ENCODE data around the gene TIMM44. TPM values are rescaled to one million over a fixed set of nuclear protein-coding genes. Genes with fewer than 3 reads are reported as not detected.

The TIMM44 gene
- polyA plus RNA-seq, 1 of the 3 experiments (the other 2 are of a cell fraction): 49.7 TPM

DNA sequence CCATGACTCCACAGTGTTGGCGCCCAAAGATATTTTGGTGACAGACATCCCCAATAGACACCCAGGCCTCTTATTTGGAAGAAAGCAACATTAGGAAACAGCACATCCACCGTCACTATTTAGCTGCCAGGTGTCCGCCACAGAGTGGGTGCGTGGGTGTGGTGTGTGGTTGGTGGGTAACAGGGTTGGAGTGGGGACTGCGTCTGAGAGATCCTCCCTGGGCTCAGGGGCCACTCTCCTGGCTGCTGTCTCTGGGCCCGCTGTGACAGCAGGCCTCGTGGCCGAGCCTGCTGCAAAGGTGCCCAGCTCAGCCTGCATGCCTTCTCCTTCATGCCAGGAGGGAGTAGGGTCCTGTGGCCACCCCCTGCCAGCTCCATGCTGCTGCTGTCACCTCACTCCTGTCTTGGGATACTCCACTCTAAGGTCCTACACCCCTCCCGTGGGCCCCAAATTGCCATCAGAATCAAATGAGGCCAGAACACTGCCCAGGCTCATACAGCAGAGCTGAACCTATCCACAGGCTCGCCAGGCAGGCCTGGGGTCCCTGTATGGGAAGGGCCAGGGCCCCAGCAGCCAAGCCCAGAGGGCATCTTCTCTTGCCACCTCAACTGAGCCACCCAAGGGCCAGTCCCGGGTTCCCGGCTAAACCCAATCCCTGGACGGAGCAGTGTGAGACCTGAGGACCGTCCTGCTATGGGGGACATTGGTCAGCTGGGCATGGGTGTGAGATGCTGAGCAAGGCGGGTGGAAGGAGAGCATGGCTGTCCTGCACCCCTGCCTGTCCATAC, 24.7 kb upstream of the TIMM44 start:
- ChIA-PET POLR2A (no interaction called here), CTCF (interaction anchor here (1.0 to 9.1 kb wide), 3 partner anchors 27 to 285 kb away, joined by 3 to 81 read pairs (median 4); no protein-coding TSS in a partner anchor)
- no peaks in the 10 kb centered on the region for H3K9me3 ChIP-seq
- peaks cover 26 to 58% of the 10 kb centered on the region in 2 experiments for H3K36me3 ChIP-seq (replicated peaks in 1 of 2; ENCODE audit: control insufficient read depth in 1 of 2, insufficient read depth in 2 of 2, low read length in 1 of 2)
- peaks cover 5% of the 10 kb centered on the region; the same call in 1 of the 2 replicates for H3K79me2 ChIP-seq (ENCODE audit: insufficient read depth)
- H3K4me1 ChIP-seq (ENCODE audit: control insufficient read depth in 1 of 2, insufficient read depth in 2 of 2, low read depth in 1 of 2, low read length in 1 of 2): no peaks in the 10 kb centered on the region
- no peak overlapping the region for H3K9ac ChIP-seq
- H4K20me1 ChIP-seq (ENCODE audit: insufficient read depth): peaks cover 11% of the 10 kb centered on the region
- TF ChIP-seq SMC3 (IDR thresholded peaks at IDR 0.05; ENCODE audit: low read depth, low read length): no peak
- TF ChIP-seq RAD21 (IDR thresholded peaks at IDR 0.05; ENCODE audit: low read length): no peak
- TF ChIP-seq NFIC (IDR thresholded peaks at IDR 0.05; ENCODE audit: borderline replicate concordance): no peak
- TF ChIP-seq IRF3 (IDR thresholded peaks at IDR 0.05; ENCODE audit: low read depth, low read length): no peak
- TF ChIP-seq CTCF (IDR thresholded peaks at IDR 0.05): no peak
- no peak for TF ChIP-seq POLR2AphosphoS5 (IDR thresholded peaks at IDR 0.05; ENCODE audit: low read depth, low read length)
- no peak for TF ChIP-seq ELF1 (IDR thresholded peaks at IDR 0.05)
- no peaks in the 10 kb centered on the region for H3K9me2 ChIP-seq
- DNase-seq: no peak
- no peak overlapping the region for H3K27ac ChIP-seq (ENCODE audit: low read depth in 2 of 2, low read length in 1 of 2)
- H3K27me3 ChIP-seq (ENCODE audit: insufficient read depth): no peaks in the 10 kb centered on the region
- no peak overlapping the region for H3K4me3 ChIP-seq (ENCODE audit: low read depth in 2 of 2, low read length in 1 of 2)
- H3K4me2 ChIP-seq: no peak overlapping the region
- no peaks in the 10 kb centered on the region for H3F3A ChIP-seq (replicated peaks; ENCODE audit: insufficient read depth)
- H2AFZ ChIP-seq (ENCODE audit: low read depth): no peak overlapping the region
- WGBS (ENCODE audit: low lambda C conversion rate): 93% methylated on average over 11 of the region's 15 CpGs

- ChIA-PET POLR2A (no interaction called here), CTCF (interaction anchor here (1.6 kb wide), 1 partner anchor 22 kb away, joined by 9 read pairs; the partner anchor contains the start of gene TIMM44)
- no peak overlapping the region for H3K4me3 ChIP-seq (ENCODE audit: low read depth in 2 of 2, low read length in 1 of 2)
- no peak overlapping the region for H2AFZ ChIP-seq (ENCODE audit: low read depth)
- H3K27me3 ChIP-seq (ENCODE audit: insufficient read depth): no peaks in the 10 kb centered on the region
- no peaks in the 10 kb centered on the region for H3K9me3 ChIP-seq
- no peaks in the 10 kb centered on the region for H3K4me1 ChIP-seq (ENCODE audit: control insufficient read depth in 1 of 2, insufficient read depth in 2 of 2, low read depth in 1 of 2, low read length in 1 of 2)
- peaks cover 32 to 67% of the 10 kb centered on the region in 2 experiments for H3K36me3 ChIP-seq (replicated peaks in 1 of 2; ENCODE audit: control insufficient read depth in 1 of 2, insufficient read depth in 2 of 2, low read length in 1 of 2)
- H4K20me1 ChIP-seq (ENCODE audit: insufficient read depth): peaks cover 10% of the 10 kb centered on the region
- H3K9me2 ChIP-seq: no peaks in the 10 kb centered on the region
- H3K79me2 ChIP-seq (ENCODE audit: insufficient read depth): peaks cover 5% of the 10 kb centered on the region; the same call in 1 of the 2 replicates
- H3K27ac ChIP-seq (ENCODE audit: low read depth in 2 of 2, low read length in 1 of 2): no peak overlapping the region
- 91% methylated on average over 12 of the region's 12 CpGs for WGBS (ENCODE audit: low lambda C conversion rate)
- no peak for DNase-seq
- no peak overlapping the region for H3K4me2 ChIP-seq
- H3F3A ChIP-seq (replicated peaks; ENCODE audit: insufficient read depth): peaks cover 5% of the 10 kb centered on the region
- H3K9ac ChIP-seq: no peak overlapping the region
- TF ChIP-seq EP300 (IDR thresholded peaks at IDR 0.05; ENCODE audit: borderline replicate concordance in 1 of 2, low read depth in 1 of 2, low read length in 1 of 2): no peak
- no peak for TF ChIP-seq FOXJ3 (CRISPR knock-in tag; IDR thresholded peaks at IDR 0.05)
- no peak for TF ChIP-seq CTCF (IDR thresholded peaks at IDR 0.05)
- TF ChIP-seq, protein P1, sequence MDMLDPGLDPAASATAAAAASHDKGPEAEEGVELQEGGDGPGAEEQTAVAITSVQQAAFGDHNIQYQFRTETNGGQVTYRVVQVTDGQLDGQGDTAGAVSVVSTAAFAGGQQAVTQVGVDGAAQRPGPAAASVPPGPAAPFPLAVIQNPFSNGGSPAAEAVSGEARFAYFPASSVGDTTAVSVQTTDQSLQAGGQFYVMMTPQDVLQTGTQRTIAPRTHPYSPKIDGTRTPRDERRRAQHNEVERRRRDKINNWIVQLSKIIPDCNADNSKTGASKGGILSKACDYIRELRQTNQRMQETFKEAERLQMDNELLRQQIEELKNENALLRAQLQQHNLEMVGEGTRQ (IDR thresholded peaks at IDR 0.05; ENCODE audit: borderline replicate concordance, low read depth, low read length): no peak
- TF ChIP-seq SMC3 (IDR thresholded peaks at IDR 0.05; ENCODE audit: low read depth, low read length): no peak
- TF ChIP-seq GABPA (IDR thresholded peaks at IDR 0.05; ENCODE audit: low read depth): no peak
- TF ChIP-seq RCOR1 (IDR thresholded peaks at IDR 0.05; ENCODE audit: low read length): no peak
- no peak for TF ChIP-seq SIN3A (IDR thresholded peaks at IDR 0.05; ENCODE audit: borderline replicate concordance, low read depth, low read length)
- TF ChIP-seq, protein P2, sequence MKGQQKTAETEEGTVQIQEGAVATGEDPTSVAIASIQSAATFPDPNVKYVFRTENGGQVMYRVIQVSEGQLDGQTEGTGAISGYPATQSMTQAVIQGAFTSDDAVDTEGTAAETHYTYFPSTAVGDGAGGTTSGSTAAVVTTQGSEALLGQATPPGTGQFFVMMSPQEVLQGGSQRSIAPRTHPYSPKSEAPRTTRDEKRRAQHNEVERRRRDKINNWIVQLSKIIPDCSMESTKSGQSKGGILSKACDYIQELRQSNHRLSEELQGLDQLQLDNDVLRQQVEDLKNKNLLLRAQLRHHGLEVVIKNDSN (IDR thresholded peaks at IDR 0.05; ENCODE audit: borderline replicate concordance, low read depth): no peak
- TF ChIP-seq NRF1 (IDR thresholded peaks at IDR 0.05; ENCODE audit: low read depth, low read length): no peak
- TF ChIP-seq TEAD4 (IDR thresholded peaks at IDR 0.05; ENCODE audit: borderline replicate concordance, insufficient read depth): no peak
- no peak for TF ChIP-seq GATA2 (CRISPR knock-in tag; IDR thresholded peaks at IDR 0.05)
- TF ChIP-seq JUND (IDR thresholded peaks at IDR 0.05): no peak
- no peak for TF ChIP-seq RXRA (IDR thresholded peaks at IDR 0.05; ENCODE audit: borderline replicate concordance, low read depth)
Measured at GRCh38 chr19:7965921-7966665, 22.6 kb upstream of the TIMM44 start.

Measured in SK-N-SH (cell line).